ENCODE results near the gene CCDC92.

GRCh38 chr12:123941624-123942237, 30.9 kb downstream of the CCDC92 start:
- no peak for TF ChIP-seq EZH2 (IDR thresholded peaks at IDR 0.05; ENCODE audit: low read depth, low read length, severe bottlenecking)
- no peak for TF ChIP-seq CHD1 (IDR thresholded peaks at IDR 0.05; ENCODE audit: low read depth, low read length)
- no peak for TF ChIP-seq CTCF (IDR thresholded peaks at IDR 0.05; ENCODE audit: control extremely low read depth in 1 of 3, insufficient read depth in 1 of 3, low read depth in 1 of 3, low read length in 3 of 3)
- TF ChIP-seq SIRT6 (IDR thresholded peaks at IDR 0.05; ENCODE audit: low read length) = no peak
- no peak for TF ChIP-seq YY1 (IDR thresholded peaks at IDR 0.05; ENCODE audit: low read depth, low read length)
- TF ChIP-seq TAF1 (IDR thresholded peaks at IDR 0.05; ENCODE audit: low read depth, low read length) = no peak
- TF ChIP-seq USF2 (IDR thresholded peaks at IDR 0.05; ENCODE audit: low read length) = no peak
- TF ChIP-seq KDM1A (IDR thresholded peaks at IDR 0.05; ENCODE audit: borderline replicate concordance, low read length) = no peak
- TF ChIP-seq RXRA (IDR thresholded peaks at IDR 0.05; ENCODE audit: insufficient read depth, low read depth, low read length) = no peak
- no peak for TF ChIP-seq POLR2A (IDR thresholded peaks at IDR 0.05; ENCODE audit: control extremely low read depth in 1 of 2, low read depth in 2 of 2, low read length in 2 of 2)
